ENCODE measurements around the gene TIMM9.

The TIMM9 gene

GRCh38 chr14:58427281-58428117, at the start of gene TIMM9, which contains the start of gene KIAA0586:
TSS of gene TIMM9 (minus strand) at chr14:58427531. CDS start at chr14:58411945, 15,586 bp downstream.
TSS of gene KIAA0586 (plus strand) at chr14:58427719. CDS start at chr14:58428265, 546 bp downstream.
- Histone ChIP-seq H3K4me1 (ENCODE audit: control insufficient read depth in 5 of 5, insufficient read depth in 5 of 5, low read length in 5 of 5) (peaks cover 0 to 29% (median 20%) of the 10 kb centered on the region in 5 donors), H3K9ac (ENCODE audit: low read length in 5 of 5) (peak within 1 kb of the TSS; percentile 76 to 99 (median 99)), H3K4me3 (ENCODE audit: low read depth in 1 of 5, low read length in 5 of 5) (peak within 1 kb of the TSS; percentile 89 to 99 (median 95)), H3K27ac (ENCODE audit: low read depth, low read length) (peak within 1 kb of the TSS; percentile 95), H3K27me3 (ENCODE audit: control insufficient read depth in 5 of 5, insufficient read depth in 4 of 5, low read length in 5 of 5) (no peaks in the 10 kb centered on the region), H3K36me3 (ENCODE audit: control insufficient read depth in 5 of 5, insufficient read depth in 5 of 5, low read length in 5 of 5) (peaks cover 4 to 16% (median 8%) of the 10 kb centered on the region in 5 donors), H3K9me3 (ENCODE audit: control insufficient read depth in 5 of 5, low read length in 5 of 5) (no peaks in the 10 kb centered on the region)

- Histone ChIP-seq H3K9me3 (ENCODE audit: control insufficient read depth in 5 of 5, low read length in 5 of 5) (no peaks in the 10 kb centered on the region), H3K4me3 (ENCODE audit: low read depth in 1 of 5, low read length in 5 of 5) (no peak overlapping the region), H3K27ac (ENCODE audit: low read depth, low read length) (no peak overlapping the region), H3K36me3 (ENCODE audit: control insufficient read depth in 5 of 5, insufficient read depth in 5 of 5, low read length in 5 of 5) (peaks cover 14 to 32% (median 22%) of the 10 kb centered on the region in 5 donors), H3K27me3 (ENCODE audit: control insufficient read depth in 5 of 5, insufficient read depth in 4 of 5, low read length in 5 of 5) (no peaks in the 10 kb centered on the region), H3K9ac (ENCODE audit: low read length in 5 of 5) (no peak overlapping the region), H3K4me1 (ENCODE audit: control insufficient read depth in 5 of 5, insufficient read depth in 5 of 5, low read length in 5 of 5) (no peaks in the 10 kb centered on the region)
Measured at GRCh38 chr14:58476320-58476719, 49.0 kb upstream of the TIMM9 start.

DNA sequence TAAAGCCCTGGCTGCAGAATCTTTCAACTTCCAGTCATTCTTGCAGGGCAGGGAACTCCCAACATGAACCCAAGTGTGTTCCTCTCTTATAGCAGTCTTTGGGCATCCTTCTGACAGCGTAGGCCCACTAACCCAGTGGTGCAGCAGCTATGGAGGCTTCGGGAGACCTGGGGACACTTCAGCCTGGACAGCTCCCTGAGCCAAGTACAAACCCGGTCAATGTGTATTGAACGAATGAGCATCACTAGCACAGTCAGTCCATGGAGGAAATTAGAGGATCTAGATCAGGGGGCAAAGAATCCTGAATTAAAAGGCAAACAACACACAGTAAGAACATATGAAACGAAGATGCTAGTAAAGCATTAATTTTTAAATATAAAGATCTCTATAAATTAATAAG, 42.0 kb upstream of the TIMM9 start:
- Histone ChIP-seq H3K36me3 (ENCODE audit: control insufficient read depth in 5 of 5, insufficient read depth in 5 of 5, low read length in 5 of 5) (peaks cover 24 to 38% (median 32%) of the 10 kb centered on the region in 5 donors), H3K9me3 (ENCODE audit: control insufficient read depth in 5 of 5, low read length in 5 of 5) (no peaks in the 10 kb centered on the region)

DNA sequence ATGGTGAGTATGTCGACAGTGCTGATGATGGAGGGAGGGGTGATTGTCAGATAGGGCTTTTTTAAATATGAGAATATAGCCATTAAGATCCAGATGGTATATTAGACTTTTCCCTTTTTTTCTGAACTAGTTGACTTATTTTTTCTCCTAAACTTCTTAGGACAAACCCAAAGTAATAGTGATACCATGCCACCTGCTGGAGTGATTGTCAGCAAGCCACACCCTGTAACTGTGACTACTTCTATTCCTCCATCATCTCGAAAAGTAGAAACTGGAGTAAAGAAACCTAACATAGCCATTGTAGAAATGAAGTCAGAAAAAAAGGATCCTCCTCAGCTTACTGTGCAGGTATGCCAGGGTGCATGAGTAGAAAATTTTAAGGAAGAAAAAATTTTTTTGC, 40.2 kb upstream of the TIMM9 start:
- no peak overlapping the region for H3K27ac ChIP-seq (ENCODE audit: low read depth, low read length)
- no peak overlapping the region for H3K4me3 ChIP-seq (ENCODE audit: low read depth in 1 of 5, low read length in 5 of 5)
- no peak overlapping the region for H3K9ac ChIP-seq (ENCODE audit: low read length in 5 of 5)
- H3K9me3 ChIP-seq (ENCODE audit: control insufficient read depth in 5 of 5, low read length in 5 of 5) = no peaks in the 10 kb centered on the region
- no peaks in the 10 kb centered on the region for H3K27me3 ChIP-seq (ENCODE audit: control insufficient read depth in 5 of 5, insufficient read depth in 4 of 5, low read length in 5 of 5)
- H3K4me1 ChIP-seq (ENCODE audit: control insufficient read depth in 5 of 5, insufficient read depth in 5 of 5, low read length in 5 of 5) = no peaks in the 10 kb centered on the region
- peaks cover 23 to 45% (median 39%) of the 10 kb centered on the region in 5 donors for H3K36me3 ChIP-seq (ENCODE audit: control insufficient read depth in 5 of 5, insufficient read depth in 5 of 5, low read length in 5 of 5)

More for the DNA sequence above, 42.0 kb upstream of the TIMM9 start:
- Histone ChIP-seq H3K27ac (ENCODE audit: low read depth, low read length) (no peak overlapping the region), H3K4me1 (ENCODE audit: control insufficient read depth in 5 of 5, insufficient read depth in 5 of 5, low read length in 5 of 5) (no peaks in the 10 kb centered on the region), H3K4me3 (ENCODE audit: low read depth in 1 of 5, low read length in 5 of 5) (no peak overlapping the region), H3K27me3 (ENCODE audit: control insufficient read depth in 5 of 5, insufficient read depth in 4 of 5, low read length in 5 of 5) (no peaks in the 10 kb centered on the region), H3K9ac (ENCODE audit: low read length in 5 of 5) (no peak overlapping the region)

DNA sequence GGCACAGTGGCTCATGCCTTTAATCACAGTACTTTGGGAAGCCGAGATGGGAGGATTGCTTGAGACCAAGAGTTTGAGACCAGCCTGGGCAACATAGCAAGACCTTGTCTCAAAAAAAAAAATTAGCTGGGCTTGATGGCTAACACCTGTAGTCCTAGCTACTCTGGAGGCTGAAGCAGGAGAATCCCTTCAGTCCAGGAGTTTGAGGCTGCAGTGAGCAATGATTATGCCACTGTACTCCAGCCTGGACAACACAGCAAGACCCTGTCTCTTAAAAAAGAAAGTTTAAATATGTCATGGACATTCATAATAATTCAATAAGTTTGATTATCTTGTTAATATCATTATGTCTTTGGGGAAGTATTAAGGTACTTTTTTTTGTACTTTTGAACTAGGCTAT, 39.1 kb upstream of the TIMM9 start:
- peaks cover 28 to 52% (median 43%) of the 10 kb centered on the region in 5 donors for H3K36me3 ChIP-seq (ENCODE audit: control insufficient read depth in 5 of 5, insufficient read depth in 5 of 5, low read length in 5 of 5)
- H3K9ac ChIP-seq (ENCODE audit: low read length in 5 of 5) = no peak overlapping the region
- H3K9me3 ChIP-seq (ENCODE audit: control insufficient read depth in 5 of 5, low read length in 5 of 5) = no peaks in the 10 kb centered on the region
- H3K27me3 ChIP-seq (ENCODE audit: control insufficient read depth in 5 of 5, insufficient read depth in 4 of 5, low read length in 5 of 5) = no peaks in the 10 kb centered on the region
- no peak overlapping the region for H3K27ac ChIP-seq (ENCODE audit: low read depth, low read length)
- H3K4me3 ChIP-seq (ENCODE audit: low read depth in 1 of 5, low read length in 5 of 5) = no peak overlapping the region
- H3K4me1 ChIP-seq (ENCODE audit: control insufficient read depth in 5 of 5, insufficient read depth in 5 of 5, low read length in 5 of 5) = no peaks in the 10 kb centered on the region

DNA sequence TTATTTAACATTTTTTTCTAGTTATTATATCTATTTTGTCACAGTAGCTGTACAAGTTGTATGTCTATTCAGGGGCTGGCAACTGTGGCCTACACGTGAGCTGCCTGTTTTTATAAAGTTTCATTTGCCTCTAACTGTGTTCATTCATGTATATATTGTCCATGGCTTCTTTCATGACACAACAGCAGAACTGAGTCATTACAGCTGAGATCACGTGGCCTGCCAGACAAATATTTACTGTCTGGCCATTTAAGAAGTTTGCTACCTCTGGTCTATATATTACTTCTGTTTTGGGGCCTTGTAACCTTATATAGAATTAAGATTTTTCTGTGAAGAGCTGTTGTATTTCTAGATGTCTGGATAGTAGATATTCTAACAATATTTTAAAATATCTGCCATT, 38.1 kb upstream of the TIMM9 start:
- H3K9me3 ChIP-seq (ENCODE audit: control insufficient read depth in 5 of 5, low read length in 5 of 5) = no peaks in the 10 kb centered on the region
- H3K36me3 ChIP-seq (ENCODE audit: control insufficient read depth in 5 of 5, insufficient read depth in 5 of 5, low read length in 5 of 5) = peaks cover 33 to 53% (median 46%) of the 10 kb centered on the region in 5 donors
- no peak overlapping the region for H3K9ac ChIP-seq (ENCODE audit: low read length in 5 of 5)
- no peaks in the 10 kb centered on the region for H3K4me1 ChIP-seq (ENCODE audit: control insufficient read depth in 5 of 5, insufficient read depth in 5 of 5, low read length in 5 of 5)
- no peak overlapping the region for H3K27ac ChIP-seq (ENCODE audit: low read depth, low read length)
- no peak overlapping the region for H3K4me3 ChIP-seq (ENCODE audit: low read depth in 1 of 5, low read length in 5 of 5)
- H3K27me3 ChIP-seq (ENCODE audit: control insufficient read depth in 5 of 5, insufficient read depth in 4 of 5, low read length in 5 of 5) = no peaks in the 10 kb centered on the region

GRCh38 chr14:58464652-58465051, 37.3 kb upstream of the TIMM9 start:
- H3K9ac ChIP-seq (ENCODE audit: low read length in 5 of 5) = no peak overlapping the region
- no peaks in the 10 kb centered on the region for H3K27me3 ChIP-seq (ENCODE audit: control insufficient read depth in 5 of 5, insufficient read depth in 4 of 5, low read length in 5 of 5)
- no peak overlapping the region for H3K4me3 ChIP-seq (ENCODE audit: low read depth in 1 of 5, low read length in 5 of 5)
- H3K9me3 ChIP-seq (ENCODE audit: control insufficient read depth in 5 of 5, low read length in 5 of 5) = no peaks in the 10 kb centered on the region
- no peak overlapping the region for H3K27ac ChIP-seq (ENCODE audit: low read depth, low read length)
- H3K4me1 ChIP-seq (ENCODE audit: control insufficient read depth in 5 of 5, insufficient read depth in 5 of 5, low read length in 5 of 5) = no peaks in the 10 kb centered on the region
- peaks cover 37 to 53% (median 46%) of the 10 kb centered on the region in 5 donors for H3K36me3 ChIP-seq (ENCODE audit: control insufficient read depth in 5 of 5, insufficient read depth in 5 of 5, low read length in 5 of 5)

DNA sequence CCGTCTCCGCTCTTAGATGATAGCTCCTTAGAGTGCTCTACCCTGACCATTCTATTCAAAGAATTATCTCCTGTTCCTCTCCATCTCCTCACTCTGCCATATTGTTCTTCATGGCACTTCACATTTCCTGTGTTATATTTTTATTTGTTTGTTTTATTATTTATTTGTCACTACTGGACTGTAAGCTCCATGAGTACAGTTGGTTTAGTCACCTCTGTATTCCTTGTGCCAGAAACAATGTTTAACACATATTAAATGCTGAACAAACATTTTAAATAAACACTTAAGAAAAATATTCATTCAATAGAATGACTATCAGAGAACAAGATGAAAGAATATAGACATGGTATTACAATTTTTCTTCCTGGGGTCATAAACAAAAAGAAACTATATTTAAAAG, 35.8 kb upstream of the TIMM9 start:
- no peak overlapping the region for H3K27ac ChIP-seq (ENCODE audit: low read depth, low read length)
- no peaks in the 10 kb centered on the region for H3K27me3 ChIP-seq (ENCODE audit: control insufficient read depth in 5 of 5, insufficient read depth in 4 of 5, low read length in 5 of 5)
- H3K4me1 ChIP-seq (ENCODE audit: control insufficient read depth in 5 of 5, insufficient read depth in 5 of 5, low read length in 5 of 5) = no peaks in the 10 kb centered on the region
- no peaks in the 10 kb centered on the region for H3K9me3 ChIP-seq (ENCODE audit: control insufficient read depth in 5 of 5, low read length in 5 of 5)
- no peak overlapping the region for H3K4me3 ChIP-seq (ENCODE audit: low read depth in 1 of 5, low read length in 5 of 5)
- no peak overlapping the region for H3K9ac ChIP-seq (ENCODE audit: low read length in 5 of 5)
- H3K36me3 ChIP-seq (ENCODE audit: control insufficient read depth in 5 of 5, insufficient read depth in 5 of 5, low read length in 5 of 5) = peaks cover 30 to 47% (median 38%) of the 10 kb centered on the region in 5 donors

GRCh38 chr14:58460772-58461171, 33.4 kb upstream of the TIMM9 start:
- Histone ChIP-seq H3K4me3 (ENCODE audit: low read depth in 1 of 5, low read length in 5 of 5) (no peak overlapping the region), H3K9me3 (ENCODE audit: control insufficient read depth in 5 of 5, low read length in 5 of 5) (no peaks in the 10 kb centered on the region), H3K36me3 (ENCODE audit: control insufficient read depth in 5 of 5, insufficient read depth in 5 of 5, low read length in 5 of 5) (peaks cover 34 to 48% (median 41%) of the 10 kb centered on the region in 5 donors), H3K9ac (ENCODE audit: low read length in 5 of 5) (no peak overlapping the region), H3K4me1 (ENCODE audit: control insufficient read depth in 5 of 5, insufficient read depth in 5 of 5, low read length in 5 of 5) (no peaks in the 10 kb centered on the region), H3K27me3 (ENCODE audit: control insufficient read depth in 5 of 5, insufficient read depth in 4 of 5, low read length in 5 of 5) (no peaks in the 10 kb centered on the region), H3K27ac (ENCODE audit: low read depth, low read length) (no peak overlapping the region)

- Histone ChIP-seq H3K27me3 (ENCODE audit: control insufficient read depth in 5 of 5, insufficient read depth in 4 of 5, low read length in 5 of 5) (no peaks in the 10 kb centered on the region), H3K9me3 (ENCODE audit: control insufficient read depth in 5 of 5, low read length in 5 of 5) (no peaks in the 10 kb centered on the region), H3K36me3 (ENCODE audit: control insufficient read depth in 5 of 5, insufficient read depth in 5 of 5, low read length in 5 of 5) (peaks cover 17 to 39% (median 33%) of the 10 kb centered on the region in 5 donors), H3K9ac (ENCODE audit: low read length in 5 of 5) (no peak overlapping the region), H3K27ac (ENCODE audit: low read depth, low read length) (no peak overlapping the region), H3K4me1 (ENCODE audit: control insufficient read depth in 5 of 5, insufficient read depth in 5 of 5, low read length in 5 of 5) (no peaks in the 10 kb centered on the region), H3K4me3 (ENCODE audit: low read depth in 1 of 5, low read length in 5 of 5) (no peak overlapping the region)
Measured at GRCh38 chr14:58455593-58456265, 28.4 kb upstream of the TIMM9 start.
